GM23248 (cell line): Measurements from ENCODE around the gene MEP1A. TPM values are rescaled to one million over a fixed set of nuclear protein-coding genes. Genes with fewer than 3 reads are reported as not detected.
A peak's percentile ranks its signal among the peaks of the same experiment; 100 is the strongest.

ENCODE experiments used
- DNase-seq: peaks from one replicate; pipeline ENCODE4 v3.0.0-alpha.2; 2015
- H2AFZ ChIP-seq: fragments of 200-600 bp; sonication (generic); 2 replicates; pipeline ENCODE4 v1.6.1; 2016; ENCODE audit warnings: antibody characterized with exemption
- H3F3A ChIP-seq: fragments of 200-600 bp; sonication (generic); 2 replicates; pipeline ENCODE4 v1.6.1; 2016; ENCODE audit warnings: mild to moderate bottlenecking, antibody characterized with exemption, mixed run types; ENCODE audit not compliant: insufficient read depth
- H3K27ac ChIP-seq: fragments of 200-600 bp; sonication (generic); 2 replicates; pipeline ENCODE4 v1.5.1; 2016; ENCODE audit warnings: mild to moderate bottlenecking
- H3K27me3 ChIP-seq: fragments of 200-600 bp; sonication (generic); replicated peaks from 2 replicates; pipeline ENCODE4 v1.6.1; 2016; ENCODE audit warnings: mild to moderate bottlenecking; ENCODE audit not compliant: insufficient read depth
- H3K36me3 ChIP-seq: fragments of 200-600 bp; sonication (generic); 2 replicates; pipeline ENCODE4 v1.6.1; 2016; ENCODE audit warnings: low read depth, mild to moderate bottlenecking
- H3K4me1 ChIP-seq: fragments of 200-600 bp; sonication (generic); 2 replicates; pipeline ENCODE4 v1.6.1; 2016; ENCODE audit warnings: mild to moderate bottlenecking; ENCODE audit not compliant: insufficient read depth
- H3K4me2 ChIP-seq: fragments of 200-600 bp; sonication (generic); one replicate; pipeline ENCODE4 v1.6.1; 2016; ENCODE audit warnings: mild to moderate bottlenecking; ENCODE audit not compliant: unreplicated experiment
- H3K4me3 ChIP-seq: fragments of 200-600 bp; sonication (generic); 2 replicates; pipeline ENCODE4 v1.5.1; 2016; ENCODE audit warnings: mild to moderate bottlenecking
- H3K79me2 ChIP-seq: fragments of 200-600 bp; sonication (generic); 2 replicates; pipeline ENCODE4 v1.6.1; 2016; ENCODE audit warnings: mild to moderate bottlenecking; ENCODE audit not compliant: insufficient read depth
- H3K9ac ChIP-seq: fragments of 200-600 bp; sonication (generic); 2 replicates; pipeline ENCODE4 v1.6.1; 2016; ENCODE audit warnings: mild to moderate bottlenecking
- H3K9me2 ChIP-seq: fragments of 200-600 bp; sonication (generic); 2 replicates; pipeline ENCODE4 v1.6.1; 2016; ENCODE audit warnings: mixed run types, mild to moderate bottlenecking, moderate library complexity; ENCODE audit not compliant: insufficient read depth
- H3K9me3 ChIP-seq: fragments of 200-600 bp; sonication (generic); one replicate; pipeline ENCODE4 v1.6.1; 2017; ENCODE audit warnings: low read depth
- H4K20me1 ChIP-seq: fragments of 200-600 bp; sonication (generic); 2 replicates; pipeline ENCODE4 v1.6.0; 2016; ENCODE audit not compliant: insufficient read depth
- EZH2 ChIP-seq: fragments of 200-600 bp; sonication (generic); IDR thresholded peaks from 2 replicates; pipeline ENCODE4 v1.6.1; 2018; ENCODE audit warnings: antibody characterized with exemption, mild to moderate bottlenecking; ENCODE audit not compliant: insufficient read depth, poor library complexity, severe bottlenecking
- EZH2phosphoT487 ChIP-seq: fragments of 200-600 bp; sonication (generic); IDR thresholded peaks from 2 replicates; pipeline ENCODE4 v1.6.1; 2018; ENCODE audit warnings: antibody characterized with exemption, moderate library complexity, mild to moderate bottlenecking, low read depth; ENCODE audit not compliant: insufficient read depth
- WGBS, 2 experiments: methylation state at CpG; one replicate each; pipeline ENCODE4 v1.1.6; 2015 to 2017; ENCODE audit warnings: low lambda C conversion rate in 2 of 2, low coverage in 1 of 2; ENCODE audit errors: missing lambda C conversion rate in 2 of 2; 5-methylcytosine and 5-hydroxymethylcytosine counted together
- in situ Hi-C: fragments of 300-500 bp; cut with MboI; formaldehyde crosslinking; loops from 2 replicates; pipeline ENCODE4 v1.15.0; 2020
- polyA plus RNA-seq: library from polyadenylated mRNA; unstranded; fragments of >200 nt; fragmentation: Nextera tagmentation; extraction: Ambion mirVana; gene quantifications from 2 replicates; pipeline ENCODE4 v1.2.1, GENCODE V29; 2016
- total RNA-seq: library from RNA; depleted of rRNA; stranded (reverse); fragments of >200 nt; shearing (Covaris generic); gene quantifications from 2 replicates; pipeline ENCODE4 v1.2.3, GENCODE V29; 2014; rRNA removed

The MEP1A gene
- total and polyA plus RNA-seq, 2 experiments from 2014 or later: not detected

- no peak overlapping the region for H3K4me3 ChIP-seq
- no peak overlapping the region for H3K4me2 ChIP-seq
- no peak for DNase-seq
- H3K9ac ChIP-seq: no peak overlapping the region
- H3K9me2 ChIP-seq: no peaks in the 10 kb centered on the region
- H3K79me2 ChIP-seq: no peaks in the 10 kb centered on the region
- H3K4me1 ChIP-seq: no peaks in the 10 kb centered on the region
- no peak overlapping the region for H3K27ac ChIP-seq
- no peaks in the 10 kb centered on the region for H3F3A ChIP-seq
- no peak for TF ChIP-seq EZH2
- TF ChIP-seq EZH2phosphoT487: no peak
- no peaks in the 10 kb centered on the region for H3K27me3 ChIP-seq
- in situ Hi-C loops: no loop called here
- whole genome bisulfite sequencing, 2 experiments: 44 to 45% methylated on average over 5 of the region's 5 CpGs
- no peaks in the 10 kb centered on the region for H3K36me3 ChIP-seq
- H3K9me3 ChIP-seq: no peaks in the 10 kb centered on the region
- no peaks in the 10 kb centered on the region for H4K20me1 ChIP-seq
- H2AFZ ChIP-seq: no peak overlapping the region
Observed at GRCh38 chr6:46879003-46879402, 85.8 kb downstream of the MEP1A start.

- H3K79me2 ChIP-seq: no peaks in the 10 kb centered on the region
- no peak overlapping the region for H3K4me2 ChIP-seq
- no peaks in the 10 kb centered on the region for H3K36me3 ChIP-seq
- no peak for DNase-seq
- no peak overlapping the region for H3K9ac ChIP-seq
- no peaks in the 10 kb centered on the region for H4K20me1 ChIP-seq
- H2AFZ ChIP-seq: no peak overlapping the region
- H3F3A ChIP-seq: no peaks in the 10 kb centered on the region
- TF ChIP-seq EZH2phosphoT487: no peak
- TF ChIP-seq EZH2: no peak
- no peak overlapping the region for H3K4me3 ChIP-seq
- no peaks in the 10 kb centered on the region for H3K4me1 ChIP-seq
- 3 to 23% methylated on average over 2 of the region's 2 CpGs for WGBS, 2 experiments
- H3K9me3 ChIP-seq: no peaks in the 10 kb centered on the region
- H3K9me2 ChIP-seq: no peaks in the 10 kb centered on the region
- no peaks in the 10 kb centered on the region for H3K27me3 ChIP-seq
- in situ Hi-C loops: no loop called here
- H3K27ac ChIP-seq: no peak overlapping the region
Observed at GRCh38 chr6:46882645-46883044, 89.5 kb downstream of the MEP1A start.

- H3K4me1 ChIP-seq: no peaks in the 10 kb centered on the region
- in situ Hi-C loops: no loop called here
- H3K9ac ChIP-seq: no peak overlapping the region
- no peaks in the 10 kb centered on the region for H4K20me1 ChIP-seq
- H2AFZ ChIP-seq: no peak overlapping the region
- DNase-seq: peak; percentile 33
- no peak overlapping the region for H3K27ac ChIP-seq
- TF ChIP-seq EZH2phosphoT487 (no peak), EZH2 (no peak)
- no peaks in the 10 kb centered on the region for H3F3A ChIP-seq
- no peaks in the 10 kb centered on the region for H3K9me2 ChIP-seq
- H3K79me2 ChIP-seq: no peaks in the 10 kb centered on the region
- H3K36me3 ChIP-seq: no peaks in the 10 kb centered on the region
- H3K9me3 ChIP-seq: no peaks in the 10 kb centered on the region
- 21 to 24% methylated on average over 3 of the region's 3 CpGs for WGBS, 2 experiments
- no peak overlapping the region for H3K4me2 ChIP-seq
- no peaks in the 10 kb centered on the region for H3K27me3 ChIP-seq
- H3K4me3 ChIP-seq: no peak overlapping the region
Observed at GRCh38 chr6:46888031-46888430, 94.8 kb downstream of the MEP1A start.

GRCh38 chr6:46888578-46888977 is 95.4 kb downstream of the MEP1A start:
- TF ChIP-seq EZH2 (no peak), EZH2phosphoT487 (no peak)
- Histone ChIP-seq H3K36me3 (no peaks in the 10 kb centered on the region), H3K4me3 (no peak overlapping the region), H3F3A (no peaks in the 10 kb centered on the region), H3K4me1 (no peaks in the 10 kb centered on the region), H3K27me3 (no peaks in the 10 kb centered on the region), H2AFZ (no peak overlapping the region), H3K9me2 (no peaks in the 10 kb centered on the region), H3K27ac (no peak overlapping the region), H3K9me3 (no peaks in the 10 kb centered on the region), H3K9ac (no peak overlapping the region), H3K79me2 (no peaks in the 10 kb centered on the region), H3K4me2 (no peak overlapping the region), H4K20me1 (no peaks in the 10 kb centered on the region)
- 50 to 57% methylated on average over 4 of the region's 4 CpGs for WGBS, 2 experiments
- peak; percentile 38 for DNase-seq
- in situ Hi-C loops: no loop called here

Other genes with a start within 250 kb of the MEP1A start
- 0.38 TPM in 1 of 2 replicates, not detected in the other for gene CYP39A1, start 140.6 kb upstream of the MEP1A start, total RNA-seq
- gene CYP39A1, start 140.6 kb upstream of the MEP1A start, polyA plus RNA-seq: 0.08 and 0.46 TPM in 2 replicates
- 2.4 and 16.3 TPM in 2 replicates for gene SLC25A27, start 140.4 kb upstream of the MEP1A start, total RNA-seq
- gene SLC25A27, start 140.4 kb upstream of the MEP1A start, polyA plus RNA-seq: 2.8 and 3.0 TPM in 2 replicates
- not detected in 2 replicates for gene TDRD6, start 105.5 kb upstream of the MEP1A start, total RNA-seq
- not detected in 2 replicates for gene TDRD6, start 105.5 kb upstream of the MEP1A start, polyA plus RNA-seq
- not detected in 2 replicates for gene PLA2G7, start 58.0 kb upstream of the MEP1A start, total RNA-seq
- not detected in 2 replicates for gene PLA2G7, start 58.0 kb upstream of the MEP1A start, polyA plus RNA-seq
- gene ANKRD66, start 46.5 kb upstream of the MEP1A start, total RNA-seq: not detected in 2 replicates
- gene ANKRD66, start 46.5 kb upstream of the MEP1A start, polyA plus RNA-seq: not detected in 2 replicates
- 0.13 and 0.65 TPM in 2 replicates for gene ADGRF5, start 128.5 kb downstream of the MEP1A start, total RNA-seq
- 0.28 and 0.29 TPM in 2 replicates for gene ADGRF5, start 128.5 kb downstream of the MEP1A start, polyA plus RNA-seq
- not detected in 2 replicates for gene ADGRF1, start 248.9 kb downstream of the MEP1A start, total RNA-seq
- not detected in 2 replicates for gene ADGRF1, start 248.9 kb downstream of the MEP1A start, polyA plus RNA-seq